Fibroblast of pulmonary artery (primary cell): Measurements from ENCODE around the gene PALD1.

ENCODE experiments used
- DNase-seq: peaks from one replicate; pipeline ENCODE4 v3.0.0-alpha.2; 2010; ENCODE audit warnings: low read depth
- H3K4me3 ChIP-seq: replicated peaks from 2 replicates; pipeline ENCODE4 v1.5.1; 2011; ENCODE audit warnings: low read depth, mild to moderate bottlenecking, control low read depth, low read length, moderate library complexity
- CTCF ChIP-seq: IDR thresholded peaks from 2 replicates; pipeline ENCODE4 v1.5.1; 2011; ENCODE audit warnings: mild to moderate bottlenecking, control low read depth, low read length, inconsistent platforms; ENCODE audit errors: missing control alignments

PALD1 gene

GRCh38 chr10:70557876-70558275, 79.3 kb downstream of the PALD1 start:
- TF ChIP-seq CTCF, result no peak
- no peak overlapping the region for H3K4me3 ChIP-seq
- no peak for DNase-seq

GRCh38 chr10:70558295-70558694, 79.7 kb downstream of the PALD1 start:
- no peak for TF ChIP-seq CTCF
- DNase-seq, result no peak
- no peak overlapping the region for H3K4me3 ChIP-seq

DNA sequence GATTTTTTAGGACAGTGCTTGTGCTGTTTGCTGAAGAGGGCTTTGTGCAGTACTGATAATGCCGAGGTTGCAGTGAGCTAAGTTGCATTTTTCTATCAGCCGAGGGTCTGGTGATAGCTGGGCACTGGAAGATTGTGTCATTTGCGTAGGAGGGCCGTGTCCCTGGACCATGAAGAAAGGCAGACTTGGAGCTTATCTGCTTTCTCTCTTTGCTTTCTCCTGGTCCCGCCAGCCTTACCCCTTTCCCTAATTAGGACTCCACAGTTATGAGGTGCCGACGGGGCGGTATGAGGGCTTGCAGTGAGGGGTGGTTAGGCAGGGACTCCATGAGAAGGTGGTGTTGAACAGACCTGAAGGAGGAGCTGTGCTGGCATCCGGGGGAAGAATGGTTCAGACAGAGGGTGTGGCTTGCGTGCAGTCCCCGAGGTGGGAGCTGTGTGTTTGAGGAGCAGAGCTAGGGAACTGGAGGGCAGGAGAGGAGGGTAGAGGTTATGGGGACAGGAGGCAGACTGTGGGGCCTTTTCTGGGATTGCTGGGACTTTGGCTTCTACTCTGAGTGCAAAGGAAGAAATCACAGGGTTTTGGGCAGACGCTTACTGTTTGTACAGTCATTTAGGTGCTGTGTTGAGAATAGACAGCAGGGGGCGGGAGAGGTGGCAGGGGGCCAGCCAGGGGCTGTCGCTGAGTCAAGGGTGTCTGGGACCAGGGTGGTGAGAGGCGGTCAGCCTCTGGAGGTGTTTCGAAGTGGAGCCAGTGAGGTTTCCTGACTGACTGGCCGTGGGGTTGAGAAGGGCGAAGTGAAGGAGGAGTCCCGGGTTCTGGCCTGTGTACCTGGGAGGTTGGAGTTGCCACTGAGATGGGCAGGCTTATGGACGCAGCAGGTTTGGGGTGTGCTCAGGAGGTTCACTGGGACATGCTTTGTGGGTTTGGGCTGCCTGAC, 80.6 kb downstream of the PALD1 start:
- TF ChIP-seq CTCF, result peak; percentile 55
- peak overlapping the region; percentile 40 for H3K4me3 ChIP-seq

DNA sequence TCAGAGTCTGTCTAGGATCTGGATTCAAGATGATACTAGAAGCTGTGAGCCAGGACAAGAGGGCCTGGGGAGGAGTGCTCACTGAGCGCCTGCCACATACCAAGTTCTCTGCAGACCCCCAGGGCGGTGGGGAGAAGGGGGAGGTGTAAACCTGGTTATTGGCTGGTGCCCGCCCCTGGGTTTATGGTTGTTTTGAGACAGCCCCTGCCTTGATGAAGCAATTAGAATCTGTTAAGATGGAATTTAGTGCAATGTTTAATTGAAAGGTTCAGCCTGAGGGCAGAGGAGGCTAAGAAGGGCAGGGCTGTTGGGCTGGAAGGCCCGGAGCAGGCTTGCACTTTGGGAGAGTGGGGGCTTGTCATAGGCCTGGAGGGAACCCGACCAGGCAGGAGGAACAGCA, 81.3 kb downstream of the PALD1 start:
- DNase-seq, result no peak
- no peak for TF ChIP-seq CTCF
- H3K4me3 ChIP-seq, result no peak overlapping the region

More for the DNA sequence above, 80.6 kb downstream of the PALD1 start:
- DNase-seq, result peak; percentile 58

DNA sequence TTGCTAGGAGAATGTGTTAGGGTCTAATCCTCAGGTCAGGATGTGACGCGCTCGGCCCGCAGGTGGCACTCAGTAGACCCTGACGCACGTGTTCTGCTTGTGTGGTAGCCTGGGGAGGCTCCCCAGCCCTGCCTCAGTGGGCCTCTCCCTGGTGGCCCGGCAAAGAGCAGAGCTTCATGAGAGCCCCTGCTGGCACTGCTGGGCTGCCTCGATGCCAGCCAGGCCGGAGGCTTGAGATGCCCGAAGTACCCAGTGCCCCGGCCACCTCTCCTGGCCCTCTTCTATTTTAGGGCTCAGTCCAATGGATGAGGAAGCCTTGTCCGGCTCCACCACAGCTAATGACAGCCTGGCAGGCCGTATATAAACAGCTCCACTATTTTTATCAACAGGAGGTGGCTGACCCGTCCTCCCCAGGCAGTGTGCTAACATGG, 82.0 kb downstream of the PALD1 start:
- TF ChIP-seq CTCF, result no peak
- no peak for DNase-seq
- H3K4me3 ChIP-seq, result no peak overlapping the region

DNA sequence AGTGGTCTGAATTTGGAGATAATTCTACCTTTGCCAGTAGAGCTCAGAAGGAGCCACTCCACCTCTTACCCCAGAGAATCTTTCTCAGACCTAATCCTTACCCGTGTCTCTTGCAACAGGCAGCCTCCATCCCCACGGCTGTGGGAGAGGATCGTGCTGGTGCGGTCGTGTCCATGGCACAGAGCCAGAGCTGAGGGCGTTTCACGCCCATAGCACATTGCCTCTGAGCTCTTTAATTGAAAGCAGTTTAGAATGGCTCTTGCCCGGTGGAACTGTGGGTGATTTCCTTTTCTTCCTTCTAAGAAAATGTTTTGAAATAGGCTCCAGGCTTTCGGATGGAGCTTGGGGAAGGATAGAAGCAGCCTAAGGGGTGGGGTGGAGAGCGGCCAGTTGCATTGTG, 82.5 kb downstream of the PALD1 start:
- no peak for TF ChIP-seq CTCF
- H3K4me3 ChIP-seq, result no peak overlapping the region
- DNase-seq, result no peak
